IgD-negative memory B cell (primary cell): ENCODE data around the gene HOXA5. TPM values are rescaled to one million over a fixed set of nuclear protein-coding genes. Genes with fewer than 3 reads are reported as not detected.

Experiments
- H3K27ac Mint-ChIP-seq, 3 donors: one replicate each; pipeline ENCODE4 v1.8.0; 2020 to 2022; ENCODE audit warnings: mild to moderate bottlenecking in 3 of 3, mixed read lengths in 3 of 3, moderate library complexity in 1 of 3
- H3K27me3 Mint-ChIP-seq: one replicate; pipeline ENCODE4 v1.8.0; 2021; ENCODE audit warnings: mixed read lengths
- H3K36me3 Mint-ChIP-seq: one replicate; pipeline ENCODE4 v1.8.0; 2020; ENCODE audit warnings: mild to moderate bottlenecking, mixed read lengths
- H3K4me1 Mint-ChIP-seq, 3 donors: one replicate each; pipeline ENCODE4 v1.8.0; 2020 to 2022; ENCODE audit warnings: mixed read lengths in 3 of 3, mild to moderate bottlenecking in 1 of 3
- H3K4me3 Mint-ChIP-seq, 4 donors: one replicate each; pipeline ENCODE4 v1.8.0; 2020 to 2022; ENCODE audit warnings: mild to moderate bottlenecking in 4 of 4, mixed read lengths in 4 of 4, moderate library complexity in 3 of 4
- H3K9me3 Mint-ChIP-seq, 3 donors: one replicate each; pipeline ENCODE4 v1.8.0; 2020 to 2021; ENCODE audit warnings: mixed read lengths in 3 of 3, mild to moderate bottlenecking in 1 of 3
- polyA plus RNA-seq: library from polyadenylated mRNA; unstranded; fragments of 300-500 nt; fragmentation: Illumina TruSeq; gene quantifications from one replicate; pipeline ENCODE4 v1.2.3, GENCODE V29; 2021

The HOXA5 gene
- polyA plus RNA-seq, 1 donor from 2014 or later, result not detected

DNA sequence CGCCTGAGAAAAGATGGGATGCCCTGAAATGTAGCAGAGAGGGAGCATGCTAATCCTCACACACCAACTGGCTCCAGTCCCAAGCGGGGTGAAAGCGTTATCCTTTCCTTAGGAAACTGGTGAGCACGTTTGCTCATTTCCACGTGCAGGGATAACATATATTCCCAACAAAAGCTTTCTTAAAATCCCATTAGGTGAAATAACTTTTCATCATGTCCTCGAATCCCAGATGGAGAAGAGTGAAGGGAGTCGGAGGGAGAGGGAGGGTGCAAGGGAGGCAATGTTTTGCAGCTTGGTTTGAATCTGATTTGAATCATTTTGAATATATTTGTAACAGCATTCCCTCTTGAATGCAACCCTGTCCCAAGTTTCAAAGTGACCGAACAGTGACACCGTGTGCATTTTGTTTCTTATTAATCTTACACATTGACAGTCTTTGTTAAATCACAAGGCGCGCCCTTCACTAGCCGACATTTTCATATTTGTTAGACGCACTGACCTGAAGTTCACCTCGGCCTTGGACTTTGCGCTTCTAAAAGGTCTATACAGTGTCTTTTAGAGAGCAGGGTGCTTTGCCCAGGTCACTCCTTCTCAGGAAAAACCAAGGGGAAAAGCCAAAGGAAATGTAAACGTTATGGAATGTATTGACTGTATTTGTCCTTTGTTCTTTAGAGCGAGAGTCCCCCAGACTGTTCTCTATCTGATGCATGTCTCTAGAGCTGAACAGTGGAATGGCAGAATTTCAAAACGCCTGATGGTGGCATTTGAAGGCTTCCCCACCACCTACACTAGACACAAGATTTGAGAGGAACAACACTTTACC is 9.9 kb downstream of the HOXA5 start:
- Mint-ChIP-seq H3K9me3 (no peaks in the 10 kb centered on the region), H3K4me1 (peaks cover 2 to 5% (median 3%) of the 10 kb centered on the region in 3 donors), H3K4me3 (no peak overlapping the region), H3K36me3 (no peaks in the 10 kb centered on the region), H3K27ac (no peak overlapping the region), H3K27me3 (peaks cover 33% of the 10 kb centered on the region)

DNA sequence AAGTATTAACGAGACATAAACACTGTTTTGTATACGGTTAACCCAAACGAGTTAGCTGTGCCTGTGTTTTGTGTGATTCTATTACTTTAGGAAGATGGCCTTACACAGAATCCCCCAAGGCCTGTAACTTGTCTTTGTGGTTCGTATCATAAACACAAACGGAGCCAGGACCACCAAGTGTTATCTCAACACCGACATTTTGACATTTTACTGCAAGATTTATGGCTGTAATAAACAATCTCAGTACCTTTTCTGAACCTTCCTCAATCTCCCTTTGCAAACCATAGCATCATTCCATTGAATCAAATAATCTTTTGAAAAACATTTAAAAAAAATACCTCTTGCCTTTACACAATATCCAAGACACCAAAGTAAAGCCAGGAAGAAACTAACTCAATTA is 10.5 kb downstream of the HOXA5 start:
- Mint-ChIP-seq H3K36me3 (no peaks in the 10 kb centered on the region), H3K27me3 (peaks cover 33% of the 10 kb centered on the region), H3K4me3 (no peak overlapping the region), H3K27ac (no peak overlapping the region), H3K9me3 (no peaks in the 10 kb centered on the region), H3K4me1 (peaks cover 2 to 5% (median 4%) of the 10 kb centered on the region in 3 donors)

- Mint-ChIP-seq H3K4me1 (peaks cover 2 to 5% (median 4%) of the 10 kb centered on the region in 3 donors), H3K27ac (peak overlapping the region in 1 of 3 donors; percentile 86), H3K9me3 (no peaks in the 10 kb centered on the region), H3K4me3 (peak overlapping the region in 1 of 4 donors; percentile 75), H3K36me3 (no peaks in the 10 kb centered on the region), H3K27me3 (peaks cover 33% of the 10 kb centered on the region)
These were observed 11.3 kb downstream of the HOXA5 start for GRCh38 chr7:27132214-27132613.

DNA sequence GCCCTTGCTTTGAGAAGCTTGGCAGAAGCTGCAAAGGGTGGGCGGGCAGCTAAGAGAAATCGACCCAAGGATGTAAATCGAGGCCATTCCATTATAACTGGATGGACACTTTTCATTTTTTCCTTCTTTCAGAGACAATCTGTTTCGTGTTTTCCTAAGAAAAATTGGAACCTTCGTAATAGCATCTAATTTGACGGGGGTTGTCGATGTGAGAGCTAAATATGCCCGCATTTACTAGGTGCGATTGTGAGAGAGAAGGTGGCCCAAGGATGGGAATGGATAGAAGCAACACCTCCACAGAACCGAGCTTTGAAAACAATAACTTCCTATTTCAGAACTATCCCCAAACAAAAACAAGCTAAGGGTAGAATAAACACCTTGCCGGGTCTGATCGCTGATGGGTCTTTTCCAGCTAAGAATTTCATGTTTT is 12.1 kb downstream of the HOXA5 start:
- Mint-ChIP-seq H3K4me1 (peaks cover 2 to 5% (median 4%) of the 10 kb centered on the region in 3 donors), H3K4me3 (peak overlapping the region; percentile 75 to 87 (median 76)), H3K27me3 (peaks cover 33% of the 10 kb centered on the region), H3K36me3 (no peaks in the 10 kb centered on the region), H3K27ac (peak overlapping the region in 2 of 3 donors; percentile 68 to 86), H3K9me3 (no peaks in the 10 kb centered on the region)

- Mint-ChIP-seq H3K27me3 (peaks cover 28% of the 10 kb centered on the region), H3K36me3 (no peaks in the 10 kb centered on the region), H3K9me3 (no peaks in the 10 kb centered on the region), H3K27ac (peak within 1 kb of the TSS in 2 of 3 donors; percentile 68 to 86), H3K4me3 (peak within 1 kb of the TSS; percentile 75 to 87 (median 76)), H3K4me1 (peaks cover 2 to 5% (median 4%) of the 10 kb centered on the region in 3 donors)
These were observed 12.7 kb downstream of the HOXA5 start, which contains the start of gene HOXA4 for GRCh38 chr7:27130540-27131389. Gene HOXA4, minus strand, starts transcription at chr7:27130757. Its CDS starts 24 bp downstream, at chr7:27130733.

DNA sequence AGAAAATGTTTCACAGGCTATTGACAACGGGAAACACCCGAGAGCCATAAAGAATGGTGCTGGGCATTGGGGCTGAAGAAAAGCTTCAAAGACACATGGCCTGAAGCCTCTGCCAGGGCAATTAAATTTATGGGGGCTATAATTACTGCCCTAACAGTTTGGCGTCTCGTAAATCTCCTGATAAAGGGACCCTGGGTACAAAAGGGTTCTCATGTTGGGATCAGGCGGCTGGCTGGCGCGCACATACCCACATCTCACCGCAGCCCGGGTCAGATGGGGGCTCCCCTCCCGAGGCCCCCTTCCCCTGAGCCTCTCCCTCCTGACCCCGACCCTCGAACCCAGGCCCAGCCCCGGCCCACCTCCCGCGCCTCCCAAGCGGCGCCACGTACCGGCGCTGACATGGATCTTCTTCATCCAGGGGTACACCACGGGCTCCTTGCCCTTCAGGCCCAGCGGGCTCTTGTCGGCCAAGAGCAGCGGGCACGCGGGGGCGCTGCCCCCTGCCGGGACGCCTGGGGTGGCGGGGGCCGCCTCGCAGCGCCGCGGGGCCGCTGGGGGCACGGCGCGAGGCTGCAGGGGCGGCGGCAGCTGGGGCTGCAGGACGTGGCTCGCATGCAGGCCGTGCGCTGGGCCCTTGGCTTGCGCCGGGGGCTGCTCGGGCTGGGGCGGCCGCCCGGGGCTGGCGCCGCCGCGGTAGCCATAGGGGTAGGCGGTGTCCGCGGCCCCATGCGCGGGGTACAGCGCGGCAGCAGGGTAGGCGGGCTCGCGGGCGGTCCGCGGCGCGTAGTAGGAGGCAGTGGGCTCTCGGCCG is 13.5 kb downstream of the HOXA5 start:
- Mint-ChIP-seq H3K27me3 (peaks cover 24% of the 10 kb centered on the region), H3K9me3 (no peaks in the 10 kb centered on the region), H3K27ac (peak overlapping the region in 1 of 3 donors; percentile 56), H3K36me3 (no peaks in the 10 kb centered on the region), H3K4me3 (peak overlapping the region; percentile 24 to 45 (median 38)), H3K4me1 (peaks cover 1 to 4% (median 2%) of the 10 kb centered on the region in 3 donors)

- H3K27ac Mint-ChIP-seq, result peak overlapping the region in 1 of 3 donors; percentile 56
- H3K4me3 Mint-ChIP-seq, result peak overlapping the region in 3 of 4 donors; percentile 35 to 72 (median 45)
- H3K4me1 Mint-ChIP-seq, result peaks cover 0 to 4% (median 2%) of the 10 kb centered on the region in 3 donors
- no peaks in the 10 kb centered on the region for H3K9me3 Mint-ChIP-seq
- H3K36me3 Mint-ChIP-seq, result no peaks in the 10 kb centered on the region
- H3K27me3 Mint-ChIP-seq, result peaks cover 23% of the 10 kb centered on the region
These were observed 14.4 kb downstream of the HOXA5 start for GRCh38 chr7:27128776-27129728.

GRCh38 chr7:27128034-27128433 is 15.4 kb downstream of the HOXA5 start:
- H3K27me3 Mint-ChIP-seq, result peaks cover 19% of the 10 kb centered on the region
- H3K36me3 Mint-ChIP-seq, result no peaks in the 10 kb centered on the region
- H3K9me3 Mint-ChIP-seq, result no peaks in the 10 kb centered on the region
- H3K4me3 Mint-ChIP-seq, result peak overlapping the region in 1 of 4 donors; percentile 45
- H3K4me1 Mint-ChIP-seq, result peaks cover 0 to 4% (median 2%) of the 10 kb centered on the region in 3 donors
- peak overlapping the region in 1 of 3 donors; percentile 6 for H3K27ac Mint-ChIP-seq

DNA sequence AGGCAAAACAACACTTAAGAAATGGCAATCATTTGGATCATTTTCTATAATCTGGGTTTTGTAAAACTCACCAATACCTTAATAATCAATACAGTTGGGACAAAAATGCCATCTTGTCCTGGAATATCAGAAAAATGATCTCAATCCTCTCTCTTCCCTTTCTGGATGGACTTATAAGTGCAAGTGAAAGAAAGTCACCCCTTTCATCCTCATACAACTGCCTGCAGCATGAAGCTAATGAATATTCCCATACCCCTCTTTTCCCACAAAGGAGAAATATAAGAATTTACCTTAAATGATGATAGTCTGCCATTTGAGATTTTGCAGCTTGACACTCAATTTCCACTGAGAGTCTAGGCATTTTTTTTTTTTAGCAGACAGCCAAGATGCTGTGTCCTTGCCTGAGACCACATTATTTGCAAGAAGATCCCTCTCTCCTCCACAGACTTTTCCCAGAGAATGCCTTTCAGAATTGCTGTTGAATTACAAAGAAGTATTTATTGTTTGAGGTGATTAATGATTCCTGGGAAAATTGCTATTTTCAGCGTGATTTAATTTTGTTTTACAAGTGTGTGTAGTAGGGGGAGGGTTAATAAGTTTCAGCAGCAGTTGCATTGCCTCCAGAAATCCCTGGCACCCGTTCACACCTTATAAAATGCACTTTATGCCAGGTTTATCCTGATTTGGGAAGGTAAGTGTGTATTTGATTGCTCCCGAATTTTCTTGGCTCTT is 16.7 kb downstream of the HOXA5 start:
- peaks cover under 1% of the 10 kb centered on the region for H3K36me3 Mint-ChIP-seq
- H3K27ac Mint-ChIP-seq, result peak overlapping the region in 1 of 3 donors; percentile 14
- H3K4me3 Mint-ChIP-seq, result peak overlapping the region in 1 of 4 donors; percentile 76
- H3K4me1 Mint-ChIP-seq, result peaks cover 0 to 4% (median 2%) of the 10 kb centered on the region in 3 donors
- H3K9me3 Mint-ChIP-seq, result no peaks in the 10 kb centered on the region
- peaks cover 13% of the 10 kb centered on the region for H3K27me3 Mint-ChIP-seq

- Mint-ChIP-seq H3K27me3 (peaks cover 13% of the 10 kb centered on the region), H3K36me3 (peaks cover 2% of the 10 kb centered on the region)
These were observed 17.5 kb downstream of the HOXA5 start for GRCh38 chr7:27125986-27126394.

DNA sequence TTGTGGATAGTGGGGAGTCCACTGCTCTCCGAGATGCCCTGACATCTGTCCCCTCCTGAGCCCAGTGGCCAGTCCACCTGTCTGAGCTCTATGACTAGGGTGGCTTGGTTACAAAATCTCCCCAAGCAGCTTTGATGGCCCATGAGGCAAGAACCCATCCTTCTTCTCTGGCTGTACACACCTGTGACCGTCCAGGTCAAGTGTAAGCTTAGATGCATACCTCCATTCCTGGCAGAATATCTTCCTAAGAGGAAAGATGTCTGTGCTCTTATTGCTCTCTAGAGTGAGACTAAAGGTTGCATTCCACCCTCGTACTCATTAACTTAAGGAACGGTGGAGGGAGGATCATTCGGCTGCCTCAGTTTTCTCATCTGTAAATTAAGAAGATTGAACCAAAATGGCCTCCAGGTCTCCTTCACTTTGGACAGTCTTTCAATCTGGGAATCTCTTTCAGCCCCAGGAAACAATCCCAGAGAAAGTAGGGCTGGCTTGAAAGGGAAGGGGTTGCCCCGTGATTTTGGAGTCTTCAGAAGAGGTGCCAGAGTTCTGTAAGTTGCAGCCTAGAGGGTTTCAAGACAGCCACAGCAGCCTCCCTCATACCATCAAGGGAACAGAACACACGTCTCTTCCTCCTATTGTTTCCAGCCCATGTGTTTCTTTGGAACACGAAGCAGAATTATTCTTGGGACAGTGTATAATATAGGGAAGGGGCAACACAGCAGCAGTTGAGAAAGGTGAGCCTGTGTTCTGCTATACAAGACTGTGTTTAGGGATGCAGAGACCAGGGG is 18.4 kb downstream of the HOXA5 start:
- Mint-ChIP-seq H3K4me3 (no peak overlapping the region), H3K4me1 (peaks cover 0 to 4% (median 0%) of the 10 kb centered on the region in 3 donors), H3K27me3 (peaks cover 13% of the 10 kb centered on the region), H3K27ac (no peak overlapping the region), H3K9me3 (no peaks in the 10 kb centered on the region), H3K36me3 (peaks cover 2% of the 10 kb centered on the region)

More at GRCh38 chr7:27125986-27126394, 17.5 kb downstream of the HOXA5 start:
- H3K27ac Mint-ChIP-seq, result no peak overlapping the region
- H3K4me1 Mint-ChIP-seq, result peaks cover 0 to 4% (median 0%) of the 10 kb centered on the region in 3 donors
- H3K4me3 Mint-ChIP-seq, result no peak overlapping the region
- H3K9me3 Mint-ChIP-seq, result no peaks in the 10 kb centered on the region
